IPS-15b (cell line): Measurements from ENCODE around the gene CSRNP3.

Experiments
- H3K27me3 ChIP-seq: one replicate; pipeline ENCODE4 v1.6.1; 2013; ENCODE audit warnings: low read length; ENCODE audit not compliant: control insufficient read depth, insufficient read depth
- H3K36me3 ChIP-seq: one replicate; pipeline ENCODE4 v1.6.1; 2013; ENCODE audit warnings: low read length; ENCODE audit not compliant: control insufficient read depth, insufficient read depth
- H3K4me1 ChIP-seq: one replicate; pipeline ENCODE4 v1.6.1; 2013; ENCODE audit warnings: mild to moderate bottlenecking, low read length; ENCODE audit not compliant: control insufficient read depth, insufficient read depth
- H3K4me3 ChIP-seq: one replicate; pipeline ENCODE4 v1.5.1; 2013; ENCODE audit warnings: low read depth, low read length
- H3K9ac ChIP-seq: one replicate; pipeline ENCODE4 v1.6.1; 2013; ENCODE audit warnings: low read depth, mild to moderate bottlenecking, low read length
- H3K9me3 ChIP-seq: one replicate; pipeline ENCODE4 v1.6.1; 2013; ENCODE audit warnings: mild to moderate bottlenecking, low read length; ENCODE audit not compliant: control insufficient read depth, insufficient read depth

The CSRNP3 gene

DNA sequence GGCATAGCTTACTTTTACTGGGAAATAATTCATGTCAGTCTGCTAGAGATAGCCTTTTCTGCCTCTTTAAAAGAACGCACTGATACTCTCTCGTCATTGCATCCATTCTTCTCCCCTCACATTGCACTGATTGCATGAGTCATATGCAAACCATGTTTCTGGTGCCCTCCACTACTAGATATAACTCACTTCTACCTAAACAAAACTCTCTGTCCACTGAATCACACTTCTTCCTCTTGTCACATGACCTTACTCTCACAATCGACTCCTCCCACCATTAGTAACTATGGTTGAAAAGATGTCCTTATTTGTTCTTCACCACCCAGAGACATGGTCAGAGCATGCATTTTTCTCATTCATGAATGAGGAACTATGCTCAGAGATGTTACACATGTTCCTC is 158.0 kb downstream of the CSRNP3 start:
- no peaks in the 10 kb centered on the region for H3K27me3 ChIP-seq
- no peak overlapping the region for H3K4me3 ChIP-seq
- H3K9me3 ChIP-seq = no peaks in the 10 kb centered on the region
- H3K36me3 ChIP-seq = no peaks in the 10 kb centered on the region
- H3K4me1 ChIP-seq = peaks cover 11% of the 10 kb centered on the region
- H3K9ac ChIP-seq = no peak overlapping the region

DNA sequence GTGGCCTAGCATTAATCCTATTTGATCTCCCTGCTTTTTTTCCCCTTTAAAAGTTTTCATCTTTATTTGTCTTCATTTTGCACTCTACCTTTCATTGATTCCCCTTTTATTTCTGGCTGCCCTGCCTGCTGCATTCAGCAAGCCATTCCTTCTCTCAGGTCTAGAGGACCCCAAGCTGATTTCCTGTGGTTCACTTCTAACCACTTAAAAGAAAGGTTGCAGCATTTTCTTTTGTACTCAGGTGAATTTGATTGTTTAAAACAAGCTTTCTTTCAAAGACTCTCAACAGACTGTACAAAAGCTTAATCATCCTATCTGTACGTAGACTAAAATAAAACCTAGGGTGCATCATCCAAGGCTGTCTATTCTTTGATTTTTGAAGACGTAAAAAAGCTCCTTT is 160.3 kb downstream of the CSRNP3 start:
- H3K36me3 ChIP-seq = no peaks in the 10 kb centered on the region
- no peaks in the 10 kb centered on the region for H3K9me3 ChIP-seq
- no peak overlapping the region for H3K9ac ChIP-seq
- H3K27me3 ChIP-seq = no peaks in the 10 kb centered on the region
- H3K4me3 ChIP-seq = no peak overlapping the region
- H3K4me1 ChIP-seq = peaks cover 22% of the 10 kb centered on the region

DNA sequence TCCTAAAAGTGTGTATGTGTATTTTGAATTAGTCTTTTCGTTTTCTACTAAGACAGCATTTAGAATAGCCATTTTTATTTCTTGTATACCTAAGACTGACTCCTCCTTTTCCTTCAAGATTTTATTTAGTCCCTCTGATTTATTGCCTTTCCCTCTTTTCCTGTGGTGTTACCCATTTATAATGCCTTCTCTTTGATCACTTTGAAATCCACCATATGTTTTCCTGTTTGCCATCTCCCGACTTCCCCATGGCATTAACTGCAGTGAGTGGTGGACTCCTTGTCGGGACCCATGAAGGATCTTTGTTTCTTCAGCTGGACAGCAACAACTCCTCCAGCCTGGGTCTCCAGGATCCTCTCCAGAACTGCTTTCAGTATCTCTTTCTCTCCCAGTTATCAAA is 160.7 kb downstream of the CSRNP3 start:
- H3K36me3 ChIP-seq = no peaks in the 10 kb centered on the region
- H3K4me1 ChIP-seq = peaks cover 26% of the 10 kb centered on the region
- no peaks in the 10 kb centered on the region for H3K27me3 ChIP-seq
- no peak overlapping the region for H3K4me3 ChIP-seq
- no peak overlapping the region for H3K9ac ChIP-seq
- no peaks in the 10 kb centered on the region for H3K9me3 ChIP-seq

DNA sequence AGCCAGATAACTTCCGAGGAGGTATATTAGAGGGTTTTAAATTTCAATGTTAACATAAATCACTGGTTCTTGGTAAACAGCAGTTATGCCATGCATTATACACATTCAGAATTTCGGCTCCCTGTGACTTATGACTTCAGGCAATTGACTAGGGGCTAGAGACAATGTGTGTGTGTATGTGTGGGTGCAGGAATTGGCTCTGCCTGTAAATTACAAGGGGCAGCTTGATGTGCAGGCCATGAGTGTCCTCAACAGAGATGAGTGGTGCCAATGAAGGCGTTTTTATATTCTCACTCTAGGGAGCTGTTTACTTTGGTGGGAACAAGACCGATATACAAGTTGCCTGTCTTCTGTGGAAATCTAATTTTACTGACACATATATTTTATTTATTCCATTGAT is 161.6 kb downstream of the CSRNP3 start:
- Histone ChIP-seq H3K9ac (no peak overlapping the region), H3K4me1 (peaks cover 30% of the 10 kb centered on the region), H3K9me3 (no peaks in the 10 kb centered on the region), H3K27me3 (no peaks in the 10 kb centered on the region), H3K36me3 (no peaks in the 10 kb centered on the region), H3K4me3 (no peak overlapping the region)

DNA sequence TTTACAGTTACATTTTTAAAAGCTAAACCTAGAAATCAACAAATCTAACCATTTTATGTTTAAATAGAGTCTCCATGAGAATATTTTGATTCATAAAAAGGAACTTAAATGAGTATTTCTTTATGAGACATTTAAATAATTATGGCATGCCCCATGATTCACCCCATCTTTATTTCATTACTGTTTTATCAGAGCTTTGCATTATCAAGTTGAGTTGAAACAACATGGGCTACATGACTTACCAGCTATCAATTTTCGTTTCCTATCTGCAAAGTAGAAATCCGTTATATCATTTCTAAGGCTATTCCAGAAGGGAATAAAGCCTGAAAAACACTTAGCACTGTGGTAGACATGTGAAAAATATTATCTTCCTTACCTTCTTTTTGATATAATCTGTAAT is 163.1 kb downstream of the CSRNP3 start:
- H3K27me3 ChIP-seq = no peaks in the 10 kb centered on the region
- H3K4me1 ChIP-seq = peaks cover 26% of the 10 kb centered on the region
- no peaks in the 10 kb centered on the region for H3K36me3 ChIP-seq
- no peak overlapping the region for H3K4me3 ChIP-seq
- H3K9me3 ChIP-seq = no peaks in the 10 kb centered on the region
- H3K9ac ChIP-seq = no peak overlapping the region

DNA sequence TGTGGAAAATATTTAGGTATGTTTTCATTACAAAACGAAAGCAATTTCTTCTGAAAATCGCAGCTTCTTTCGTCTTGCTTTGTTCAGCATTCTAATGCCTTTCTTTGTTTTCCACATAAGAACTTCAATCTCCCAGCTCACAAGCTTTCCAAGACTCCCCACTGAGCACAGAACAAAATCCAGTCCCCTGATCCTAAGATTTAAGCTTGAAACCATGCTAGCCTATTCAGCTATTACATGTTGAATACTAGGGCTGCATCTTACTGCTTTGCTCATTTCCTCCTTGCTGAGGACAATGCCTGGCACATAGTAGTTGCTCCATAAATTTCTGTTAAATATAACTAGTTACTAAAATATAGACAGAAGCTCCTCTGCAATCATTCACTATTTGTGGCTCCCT is 163.9 kb downstream of the CSRNP3 start:
- H3K9ac ChIP-seq = no peak overlapping the region
- no peaks in the 10 kb centered on the region for H3K9me3 ChIP-seq
- H3K27me3 ChIP-seq = no peaks in the 10 kb centered on the region
- H3K4me1 ChIP-seq = peaks cover 25% of the 10 kb centered on the region
- H3K4me3 ChIP-seq = no peak overlapping the region
- no peaks in the 10 kb centered on the region for H3K36me3 ChIP-seq

DNA sequence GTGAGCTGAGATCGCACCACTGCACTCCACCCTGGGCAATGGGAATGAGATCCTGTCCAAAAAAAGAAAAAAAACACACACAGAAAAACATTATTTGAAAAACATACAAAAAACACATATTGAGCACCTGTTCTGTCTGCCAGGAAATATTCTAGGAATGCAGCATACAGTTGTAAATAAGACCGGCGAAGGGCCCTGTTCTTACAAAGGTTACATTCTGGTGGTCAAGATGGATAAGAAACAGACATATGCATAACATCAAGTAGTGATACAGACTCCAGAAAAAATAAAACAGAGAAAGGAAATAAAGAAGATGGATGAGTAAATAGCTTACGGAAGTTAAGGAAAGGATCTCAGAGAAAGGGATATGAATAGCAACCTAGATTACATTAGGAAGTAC is 164.8 kb downstream of the CSRNP3 start:
- Histone ChIP-seq H3K9me3 (no peaks in the 10 kb centered on the region), H3K4me1 (peaks cover 25% of the 10 kb centered on the region), H3K9ac (no peak overlapping the region), H3K4me3 (no peak overlapping the region), H3K36me3 (no peaks in the 10 kb centered on the region), H3K27me3 (no peaks in the 10 kb centered on the region)

DNA sequence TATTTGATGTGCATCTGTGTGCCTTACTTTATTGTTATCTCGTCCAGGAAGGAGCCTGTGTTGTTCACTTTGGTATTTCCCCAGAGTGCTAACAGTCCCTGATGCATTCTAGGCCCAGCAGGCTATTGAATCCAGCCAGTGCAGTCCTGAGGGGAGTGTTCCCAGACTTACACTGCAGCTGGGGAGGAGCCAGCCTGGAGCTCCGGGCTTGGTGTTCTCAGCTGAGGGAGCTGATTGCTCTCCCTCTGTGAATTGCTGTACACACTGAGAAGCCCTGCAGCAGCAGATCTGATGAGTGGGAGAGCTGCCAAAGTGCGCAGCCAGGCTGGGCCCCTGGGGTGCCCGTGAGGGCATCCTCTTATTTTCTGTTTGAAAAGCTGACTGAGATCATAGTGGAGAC is 165.4 kb downstream of the CSRNP3 start:
- Histone ChIP-seq H3K4me3 (no peak overlapping the region), H3K4me1 (peaks cover 25% of the 10 kb centered on the region)

DNA sequence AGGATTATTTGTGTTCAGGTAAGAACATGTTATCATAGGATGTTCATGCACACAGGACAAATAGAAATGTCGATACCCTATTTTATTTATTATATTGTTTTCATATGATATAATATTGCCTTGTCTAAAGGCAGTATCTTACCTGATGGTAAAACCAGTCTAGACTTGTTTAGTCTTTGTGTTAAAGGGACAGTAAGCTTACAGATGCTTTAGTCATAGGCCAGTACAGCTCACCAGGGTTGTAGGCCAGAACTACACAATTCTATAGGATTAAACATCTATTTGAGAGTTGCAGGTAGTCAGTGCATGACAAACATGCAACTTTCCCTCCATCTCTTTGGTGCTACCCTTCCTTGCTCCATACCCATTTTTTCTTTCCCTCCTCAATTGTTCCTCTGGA is 166.0 kb downstream of the CSRNP3 start:
- H3K4me3 ChIP-seq = no peak overlapping the region
- H3K36me3 ChIP-seq = no peaks in the 10 kb centered on the region
- H3K27me3 ChIP-seq = no peaks in the 10 kb centered on the region
- H3K9ac ChIP-seq = no peak overlapping the region
- H3K9me3 ChIP-seq = no peaks in the 10 kb centered on the region
- H3K4me1 ChIP-seq = peaks cover 25% of the 10 kb centered on the region

More for the DNA sequence above, 165.4 kb downstream of the CSRNP3 start:
- H3K9me3 ChIP-seq = no peaks in the 10 kb centered on the region
- H3K27me3 ChIP-seq = no peaks in the 10 kb centered on the region
- H3K9ac ChIP-seq = peak overlapping the region; percentile 42
- no peaks in the 10 kb centered on the region for H3K36me3 ChIP-seq

DNA sequence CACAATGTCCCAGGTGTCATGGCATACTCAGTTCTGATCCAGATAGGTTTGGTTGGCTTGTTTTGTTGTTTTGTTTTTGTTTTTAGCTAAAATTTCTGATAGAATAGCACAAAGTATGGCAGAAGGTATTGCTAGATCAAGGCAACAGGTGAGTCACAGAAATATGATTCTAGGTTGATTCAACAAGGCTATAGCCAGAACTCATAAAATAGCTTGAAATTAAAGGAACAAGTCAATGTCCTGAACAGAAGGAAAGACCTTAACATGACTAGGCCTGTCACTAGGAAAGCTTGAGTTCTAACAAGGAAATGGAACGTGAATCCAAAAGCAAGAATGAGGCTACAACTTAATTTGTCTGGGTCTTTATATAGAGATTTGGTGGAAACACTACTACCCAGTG is 167.5 kb downstream of the CSRNP3 start:
- H3K4me3 ChIP-seq = no peak overlapping the region
- no peaks in the 10 kb centered on the region for H3K27me3 ChIP-seq
- H3K9me3 ChIP-seq = no peaks in the 10 kb centered on the region
- H3K9ac ChIP-seq = no peak overlapping the region
- H3K4me1 ChIP-seq = peaks cover 25% of the 10 kb centered on the region
- no peaks in the 10 kb centered on the region for H3K36me3 ChIP-seq

DNA sequence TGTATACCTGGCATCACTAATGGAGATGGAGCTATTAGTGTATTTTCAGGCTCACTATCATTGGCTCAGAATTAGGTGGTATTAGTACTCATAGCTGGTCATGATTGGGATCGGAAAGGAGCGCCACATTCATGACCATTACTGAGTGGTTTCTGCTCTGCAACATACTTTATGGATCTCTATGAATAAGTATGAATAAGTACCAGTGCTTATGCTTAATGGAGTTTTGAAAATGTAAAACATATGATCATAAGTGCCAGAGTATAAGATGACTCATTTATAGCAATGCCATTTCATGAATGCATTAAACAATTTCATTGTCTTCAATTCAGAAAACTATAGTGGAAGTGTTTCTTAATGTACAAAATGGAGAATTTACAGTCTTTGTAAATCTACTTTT is 167.9 kb downstream of the CSRNP3 start:
- Histone ChIP-seq H3K9me3 (no peaks in the 10 kb centered on the region), H3K4me1 (peaks cover 25% of the 10 kb centered on the region), H3K27me3 (no peaks in the 10 kb centered on the region), H3K36me3 (no peaks in the 10 kb centered on the region), H3K9ac (no peak overlapping the region), H3K4me3 (no peak overlapping the region)

DNA sequence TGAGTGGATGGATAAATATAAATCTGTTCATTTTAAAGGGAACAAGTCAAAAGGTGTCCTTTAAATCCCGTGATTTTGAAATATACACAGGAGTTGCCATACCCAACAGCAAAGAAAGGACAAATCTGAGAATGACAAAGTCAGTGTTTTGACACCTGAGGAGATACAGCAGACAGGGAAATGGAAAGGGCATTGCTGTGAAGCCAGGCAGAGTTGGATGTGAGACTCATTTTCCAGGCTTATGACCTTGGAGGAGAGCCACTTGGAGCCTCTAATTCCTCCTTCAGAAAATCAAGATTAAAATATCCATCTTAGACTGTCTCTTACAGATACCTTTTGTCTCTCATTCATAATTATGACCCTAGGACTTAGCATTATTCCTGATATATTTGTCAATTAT is 170.0 kb downstream of the CSRNP3 start:
- no peaks in the 10 kb centered on the region for H3K27me3 ChIP-seq
- H3K4me3 ChIP-seq = no peak overlapping the region
- peaks cover 11% of the 10 kb centered on the region for H3K4me1 ChIP-seq
- H3K9ac ChIP-seq = no peak overlapping the region
- no peaks in the 10 kb centered on the region for H3K9me3 ChIP-seq
- no peaks in the 10 kb centered on the region for H3K36me3 ChIP-seq
